HEK293 (cell line): ENCODE measurements around the gene CISD1.

Source experiments
- GLI4 ChIP-seq: fragments of 450-650 bp; formaldehyde crosslinking; IDR thresholded peaks from 2 replicates; pipeline ENCODE4 v1.5.1; 2016; ENCODE audit warnings: missing biosample characterization, missing genetic modification characterization
- REPIN1 ChIP-seq: fragments of 450-650 bp; formaldehyde crosslinking; IDR thresholded peaks from 2 replicates; pipeline ENCODE4 v1.5.1; 2017; ENCODE audit warnings: missing biosample characterization, missing genetic modification characterization, low read depth
- REST ChIP-seq: fragments of 450-650 bp; formaldehyde crosslinking; IDR thresholded peaks from 2 replicates; pipeline ENCODE4 v1.5.1; 2016; ENCODE audit warnings: missing biosample characterization, missing genetic modification characterization
- TCF7L2 ChIP-seq: IDR thresholded peaks from 2 replicates; pipeline ENCODE4 v1.6.1; 2011; ENCODE audit warnings: low read depth, mild to moderate bottlenecking, inconsistent platforms, low read length, moderate library complexity, borderline replicate concordance
- ZBTB8A ChIP-seq: fragments of 450-650 bp; formaldehyde crosslinking; IDR thresholded peaks from 2 replicates; pipeline ENCODE4 v1.5.1; 2016; ENCODE audit warnings: missing biosample characterization, missing genetic modification characterization
- ZFP41 ChIP-seq: fragments of 450-650 bp; formaldehyde crosslinking; IDR thresholded peaks from 2 replicates; pipeline ENCODE4 v1.5.1; 2016; ENCODE audit warnings: missing biosample characterization, missing genetic modification characterization, borderline replicate concordance
- ZNF404 ChIP-seq: fragments of 450-650 bp; formaldehyde crosslinking; IDR thresholded peaks from 2 replicates; pipeline ENCODE4 v1.5.1; 2017; ENCODE audit warnings: missing biosample characterization, missing genetic modification characterization
- TF ChIP-seq, protein P1 (sequence below): fragments of 450-650 bp; formaldehyde crosslinking; IDR thresholded peaks from 2 replicates; pipeline ENCODE4 v1.5.1; 2016; ENCODE audit warnings: missing biosample characterization, missing genetic modification characterization

- TF ChIP-seq ZBTB8A (no peak), REST (tag by site-specific recombination) (no peak), TCF7L2 (no peak), GLI4 (tag by site-specific recombination) (no peak), ZNF404 (tag by site-specific recombination) (no peak), ZFP41 (tag by site-specific recombination) (no peak), REPIN1 (tag by site-specific recombination) (no peak)
- TF ChIP-seq, protein P1, sequence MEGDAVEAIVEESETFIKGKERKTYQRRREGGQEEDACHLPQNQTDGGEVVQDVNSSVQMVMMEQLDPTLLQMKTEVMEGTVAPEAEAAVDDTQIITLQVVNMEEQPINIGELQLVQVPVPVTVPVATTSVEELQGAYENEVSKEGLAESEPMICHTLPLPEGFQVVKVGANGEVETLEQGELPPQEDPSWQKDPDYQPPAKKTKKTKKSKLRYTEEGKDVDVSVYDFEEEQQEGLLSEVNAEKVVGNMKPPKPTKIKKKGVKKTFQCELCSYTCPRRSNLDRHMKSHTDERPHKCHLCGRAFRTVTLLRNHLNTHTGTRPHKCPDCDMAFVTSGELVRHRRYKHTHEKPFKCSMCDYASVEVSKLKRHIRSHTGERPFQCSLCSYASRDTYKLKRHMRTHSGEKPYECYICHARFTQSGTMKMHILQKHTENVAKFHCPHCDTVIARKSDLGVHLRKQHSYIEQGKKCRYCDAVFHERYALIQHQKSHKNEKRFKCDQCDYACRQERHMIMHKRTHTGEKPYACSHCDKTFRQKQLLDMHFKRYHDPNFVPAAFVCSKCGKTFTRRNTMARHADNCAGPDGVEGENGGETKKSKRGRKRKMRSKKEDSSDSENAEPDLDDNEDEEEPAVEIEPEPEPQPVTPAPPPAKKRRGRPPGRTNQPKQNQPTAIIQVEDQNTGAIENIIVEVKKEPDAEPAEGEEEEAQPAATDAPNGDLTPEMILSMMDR, result no peak
These were observed 10.0 kb downstream of the CISD1 start for GRCh38 chr10:58278962-58279307.
